Esophagus (tissue), 2 donors: ENCODE data around the gene LMO2. TPM values are rescaled to one million over a fixed set of nuclear protein-coding genes. Genes with fewer than 3 reads are reported as not detected.
A peak's percentile ranks its signal among the peaks of the same experiment; 100 is the strongest.
"Not testable (repeated sequence)": the region's sequence is repeated elsewhere in the genome, so short reads cannot be mapped to it uniquely, and the experiment has no call there.

ENCODE experiments used
- H3K27ac ChIP-seq, 2 donors: one replicate each; pipeline ENCODE4 v1.5.1; 2013; ENCODE audit warnings: low read depth in 2 of 2, mild to moderate bottlenecking in 2 of 2, inconsistent platforms in 1 of 2, low read length in 1 of 2, moderate library complexity in 1 of 2
- H3K27me3 ChIP-seq, 2 donors: one replicate each; pipeline ENCODE4 v1.6.1; 2013; ENCODE audit warnings: low read length in 2 of 2, control low read depth in 1 of 2, mild to moderate bottlenecking in 1 of 2; ENCODE audit not compliant: insufficient read depth in 2 of 2, control insufficient read depth in 1 of 2
- H3K36me3 ChIP-seq, 2 donors: one replicate each; pipeline ENCODE4 v1.6.1; 2013; ENCODE audit warnings: low read length in 1 of 2; ENCODE audit not compliant: control insufficient read depth in 2 of 2, insufficient read depth in 2 of 2
- H3K4me1 ChIP-seq, 2 donors: one replicate each; pipeline ENCODE4 v1.6.1; 2013; ENCODE audit warnings: low read length in 1 of 2; ENCODE audit not compliant: control insufficient read depth in 2 of 2, insufficient read depth in 2 of 2
- H3K4me3 ChIP-seq, 2 donors: one replicate each; pipeline ENCODE4 v1.5.1; 2013; ENCODE audit warnings: low read length in 2 of 2, mild to moderate bottlenecking in 2 of 2, low read depth in 1 of 2, moderate library complexity in 1 of 2
- H3K9me3 ChIP-seq, 2 donors: one replicate each; pipeline ENCODE4 v1.6.1; 2013; ENCODE audit warnings: mild to moderate bottlenecking in 2 of 2, low read depth in 1 of 2, low read length in 1 of 2, moderate library complexity in 1 of 2; ENCODE audit not compliant: control insufficient read depth in 2 of 2, insufficient read depth in 1 of 2
- WGBS, 2 donors: extraction: QIAGEN DNeasy Blood & Tissue Kit; methylation state at CpG; one replicate each; pipeline ENCODE4 v1.1.7; 2013; 5-methylcytosine and 5-hydroxymethylcytosine counted together
- polyA plus RNA-seq, 2 donors: library from polyadenylated mRNA; stranded (reverse); fragments of 200-250 nt; gene quantifications; one replicate each; pipeline ENCODE4 v1.2.3, GENCODE V29; 2013
- donor health status: healthy with polysubstance abuse.
- donor health status: Bipolar disorder and iron deficiency.

LMO2 gene
- polyA plus RNA-seq, 2 donors, result 12.3 to 20.7 TPM

- 22 to 45% methylated on average over 1 of the region's 1 CpG for WGBS, 2 donors
- Histone ChIP-seq H3K4me1 (no peaks in the 10 kb centered on the region), H3K36me3 (no peaks in the 10 kb centered on the region), H3K27me3 (no peaks in the 10 kb centered on the region), H3K4me3 (no peak overlapping the region), H3K9me3 (peaks cover 0 to 4% of the 10 kb centered on the region in 2 donors), H3K27ac (peak overlapping the region in 1 of 2 donors; percentile 61)
Observed at GRCh38 chr11:33931067-33931466, 39.2 kb upstream of the LMO2 start.

- no peaks in the 10 kb centered on the region for H3K36me3 ChIP-seq
- no peak overlapping the region for H3K4me3 ChIP-seq
- H3K9me3 ChIP-seq, result peaks cover 0 to 4% of the 10 kb centered on the region in 2 donors
- H3K4me1 ChIP-seq, result no peaks in the 10 kb centered on the region
- H3K27ac ChIP-seq, result peak overlapping the region; percentile 61 to 68
- 25 to 31% methylated on average over 7 of the region's 7 CpGs for WGBS, 2 donors
- H3K27me3 ChIP-seq, result no peaks in the 10 kb centered on the region
Observed at GRCh38 chr11:33930317-33931021, 38.6 kb upstream of the LMO2 start.

- Histone ChIP-seq H3K9me3 (peaks cover 0 to 4% of the 10 kb centered on the region in 2 donors), H3K36me3 (no peaks in the 10 kb centered on the region), H3K27me3 (no peaks in the 10 kb centered on the region), H3K27ac (no peak overlapping the region), H3K4me1 (no peaks in the 10 kb centered on the region), H3K4me3 (no peak overlapping the region)
- 93 to 96% methylated on average over 4 of the region's 4 CpGs for WGBS, 2 donors
Observed at GRCh38 chr11:33928564-33928963, 36.7 kb upstream of the LMO2 start.

GRCh38 chr11:33926671-33927552 is 35.0 kb upstream of the LMO2 start:
- Histone ChIP-seq H3K9me3 (peaks cover 0 to 3% of the 10 kb centered on the region in 2 donors), H3K4me3 (no peak overlapping the region), H3K36me3 (no peaks in the 10 kb centered on the region), H3K27me3 (no peaks in the 10 kb centered on the region), H3K4me1 (no peaks in the 10 kb centered on the region), H3K27ac (no peak overlapping the region)
- WGBS, 2 donors, result 80 to 85% methylated on average over 16 of the region's 16 CpGs

GRCh38 chr11:33924341-33924740 is 32.5 kb upstream of the LMO2 start:
- Histone ChIP-seq H3K9me3 (no peaks in the 10 kb centered on the region), H3K4me1 (no peaks in the 10 kb centered on the region), H3K27ac (no peak overlapping the region), H3K27me3 (no peaks in the 10 kb centered on the region), H3K4me3 (no peak overlapping the region), H3K36me3 (no peaks in the 10 kb centered on the region)
- 73 to 82% methylated on average over 5 of the region's 5 CpGs for WGBS, 2 donors

- Histone ChIP-seq H3K27ac (no peak overlapping the region), H3K27me3 (no peaks in the 10 kb centered on the region), H3K4me3 (no peak overlapping the region), H3K9me3 (no peaks in the 10 kb centered on the region), H3K4me1 (no peaks in the 10 kb centered on the region), H3K36me3 (no peaks in the 10 kb centered on the region)
- WGBS, 2 donors, result 72 to 82% methylated on average over 2 of the region's 2 CpGs
Observed at GRCh38 chr11:33923626-33924025, 31.8 kb upstream of the LMO2 start.

- H3K27me3 ChIP-seq, result no peaks in the 10 kb centered on the region
- no peaks in the 10 kb centered on the region for H3K36me3 ChIP-seq
- no peak overlapping the region for H3K4me3 ChIP-seq
- no peak overlapping the region for H3K27ac ChIP-seq
- H3K9me3 ChIP-seq, result no peaks in the 10 kb centered on the region
- no peaks in the 10 kb centered on the region for H3K4me1 ChIP-seq
- 73 to 75% methylated on average over 8 of the region's 8 CpGs for WGBS, 2 donors
Observed at GRCh38 chr11:33920838-33921613, 29.1 kb upstream of the LMO2 start.

GRCh38 chr11:33919645-33920044 is 27.8 kb upstream of the LMO2 start:
- H3K4me3 ChIP-seq, result no peak overlapping the region
- 79 to 82% methylated on average over 1 of the region's 1 CpG for WGBS, 2 donors

GRCh38 chr11:33917402-33917801 is 25.5 kb upstream of the LMO2 start:
- H3K4me1 ChIP-seq, H3K36me3 ChIP-seq: not testable (repeated sequence)
- WGBS, 2 donors, result 47% methylated on average over 1 of the region's 1 CpG

More at GRCh38 chr11:33919645-33920044, 27.8 kb upstream of the LMO2 start:
- H3K9me3 ChIP-seq, result no peaks in the 10 kb centered on the region
- no peaks in the 10 kb centered on the region for H3K36me3 ChIP-seq
- no peak overlapping the region for H3K27ac ChIP-seq
- no peaks in the 10 kb centered on the region for H3K4me1 ChIP-seq
- H3K27me3 ChIP-seq, result peaks cover 0 to 2% of the 10 kb centered on the region in 2 donors

More at GRCh38 chr11:33917402-33917801, 25.5 kb upstream of the LMO2 start:
- not testable (repeated sequence) for H3K4me3 ChIP-seq, H3K9me3 ChIP-seq, H3K27ac ChIP-seq, H3K27me3 ChIP-seq
